ENCODE measurements around the gene ASTN2.

ASTN2 gene

GRCh38 chr9:116380496-116380995 lies 1034.3 kb downstream of the ASTN2 start:
- DNase-seq (ENCODE audit: low read depth) = no peak

DNA sequence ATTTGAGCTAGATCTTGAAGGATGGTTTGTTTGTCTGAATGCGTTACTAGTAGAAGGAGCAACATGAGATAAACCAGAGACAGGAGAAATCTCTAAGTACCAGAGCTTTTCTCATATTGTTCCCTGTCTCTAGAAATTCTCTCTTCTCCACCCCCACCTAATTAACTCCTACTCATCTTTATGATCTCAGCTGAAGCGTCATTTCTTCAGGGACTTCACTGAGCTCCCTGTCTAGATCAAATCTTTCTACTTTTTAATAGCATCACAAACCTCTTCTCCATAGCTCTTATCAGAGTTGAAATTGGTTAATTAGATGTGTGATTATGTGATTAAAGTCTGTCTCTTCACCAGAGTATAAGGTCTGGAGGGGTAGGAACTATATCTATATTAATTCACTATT lies 1035.0 kb downstream of the ASTN2 start:
- no peak for DNase-seq (ENCODE audit: low read depth)

DNA sequence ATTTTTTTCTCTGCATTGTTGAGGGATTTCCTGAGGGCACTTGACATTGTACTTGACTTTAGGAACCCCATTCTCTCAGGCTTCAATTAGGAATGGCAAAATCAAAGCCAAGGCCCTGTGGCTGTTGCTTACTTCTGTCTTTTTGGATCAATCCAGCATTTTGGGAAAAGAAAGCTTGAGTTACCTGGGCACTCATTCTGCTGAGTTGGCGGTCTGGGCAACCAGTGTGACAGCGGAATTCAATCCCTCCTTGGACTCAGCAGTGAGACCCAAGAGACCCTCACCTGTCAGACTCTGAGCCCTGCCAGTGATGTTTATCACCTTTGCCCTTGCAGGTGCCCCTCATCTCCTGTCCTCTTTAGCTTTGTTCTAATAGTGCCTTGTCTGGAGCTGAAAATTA lies 1036.0 kb downstream of the ASTN2 start:
- no peak for DNase-seq (ENCODE audit: low read depth)

DNA sequence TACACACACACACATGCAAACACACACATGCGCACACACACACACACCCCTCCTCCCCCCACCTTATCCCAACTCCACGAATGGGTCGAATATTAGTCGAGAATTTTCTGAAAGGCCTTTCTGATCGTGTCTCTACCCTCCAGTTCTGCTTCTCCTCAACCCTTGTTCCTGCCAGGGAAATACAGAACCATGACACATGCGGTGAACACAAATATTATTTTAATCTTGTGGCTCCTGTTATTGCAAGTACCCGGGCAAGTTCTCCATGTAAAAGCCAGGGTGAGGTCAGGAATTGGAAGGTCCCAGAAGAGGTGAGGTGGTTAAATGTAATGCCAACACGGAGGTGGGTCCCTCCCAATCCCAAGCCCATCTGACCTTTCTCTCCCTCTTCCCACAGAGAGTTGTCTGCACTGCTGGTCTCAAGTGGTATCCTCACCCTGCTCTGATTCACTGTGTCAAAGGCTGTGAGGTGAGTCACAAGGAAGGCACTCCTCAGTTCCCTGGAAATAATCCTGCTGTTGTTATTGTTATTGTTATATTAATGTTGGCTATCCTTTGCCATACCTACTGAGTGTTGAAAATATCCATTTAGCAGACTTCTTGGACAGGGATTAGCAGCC lies 1037.6 kb downstream of the ASTN2 start:
- DNase-seq (ENCODE audit: low read depth) = no peak

Measured in stimulated activated CD4-positive, alpha-beta T cell treated with anti-CD3 and anti-CD28 coated beads, Interleukin-2, amount 100 ng/mL, for 4 hours (primary cell).